Measurements from ENCODE around the gene ELL3.
A peak's percentile ranks its signal among the peaks of the same experiment; 100 is the strongest.
"Not testable (repeated sequence)": the region's sequence is repeated elsewhere in the genome, so short reads cannot be mapped to it uniquely, and the experiment has no call there.

ELL3 gene

DNA sequence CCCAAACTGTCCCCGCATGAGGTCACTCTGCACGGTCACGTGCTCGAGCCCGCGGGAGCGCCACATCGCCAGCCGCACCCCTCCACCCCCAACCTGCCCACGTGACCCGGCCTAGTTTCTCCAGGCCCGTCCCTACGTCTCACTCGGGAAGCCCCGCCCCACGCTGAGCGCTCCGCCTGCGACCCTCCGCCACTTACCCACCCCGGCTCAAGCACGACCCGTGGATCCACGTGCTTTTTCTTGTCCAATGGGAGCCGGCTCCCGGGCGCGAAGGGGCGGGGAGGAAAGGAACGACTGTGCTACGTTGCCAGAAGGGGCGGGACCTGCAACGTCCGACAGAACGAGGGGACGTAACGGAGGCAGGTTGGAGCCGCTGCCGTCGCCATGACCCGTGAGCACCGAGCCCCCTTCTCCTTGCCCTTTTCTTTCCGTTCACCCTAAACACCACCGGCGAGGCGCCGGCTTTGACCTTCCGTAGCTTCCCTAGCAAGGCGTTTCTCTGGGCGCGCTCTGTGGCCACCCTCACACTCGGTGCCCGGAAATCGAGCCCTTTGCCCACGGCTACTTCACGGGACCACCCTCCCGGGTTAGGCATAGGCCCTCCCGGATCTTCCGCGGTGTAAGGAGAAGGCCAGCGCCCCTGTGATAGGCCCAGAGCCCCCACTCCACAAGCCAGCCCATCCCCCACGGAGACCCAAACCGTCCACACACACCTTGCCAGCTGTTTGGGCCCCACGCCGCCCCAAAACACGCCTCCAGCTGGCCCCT lies 15.4 kb upstream of the ELL3 start, which contains the start of gene SERF2:
Gene SERF2, plus strand, starts transcription at position 328 of the 768 bp plus-strand sequence. Its CDS starts 57 bp downstream, at position 385.
- DNase-seq: peak; percentile 97

DNA sequence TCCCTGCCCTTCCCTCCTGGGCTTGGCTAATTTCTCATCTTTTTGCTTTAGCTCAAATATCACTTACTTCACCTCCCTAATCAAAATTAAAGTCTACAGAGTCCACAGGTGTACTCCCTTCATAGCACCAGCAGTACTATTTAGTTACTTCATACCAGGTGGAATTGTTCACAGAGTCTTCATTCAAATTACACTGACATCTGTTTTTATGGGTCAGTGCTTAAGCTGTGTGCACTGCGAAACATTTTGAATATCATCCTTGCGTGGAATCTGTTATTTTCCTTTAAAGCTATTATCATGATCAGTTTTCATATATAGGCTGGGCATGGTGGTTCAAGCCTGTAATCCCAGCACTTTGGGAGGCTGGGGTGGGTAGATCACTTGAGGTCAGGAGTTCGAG lies 12.6 kb upstream of the ELL3 start:
- peak; percentile 91 for DNase-seq

GRCh38 chr15:43779016-43779415 lies 2.2 kb upstream of the ELL3 start:
- no peak for DNase-seq

- DNase-seq: peak; percentile 80
Observed at GRCh38 chr15:43777267-43777914, 625 bp upstream of the ELL3 start.

DNA sequence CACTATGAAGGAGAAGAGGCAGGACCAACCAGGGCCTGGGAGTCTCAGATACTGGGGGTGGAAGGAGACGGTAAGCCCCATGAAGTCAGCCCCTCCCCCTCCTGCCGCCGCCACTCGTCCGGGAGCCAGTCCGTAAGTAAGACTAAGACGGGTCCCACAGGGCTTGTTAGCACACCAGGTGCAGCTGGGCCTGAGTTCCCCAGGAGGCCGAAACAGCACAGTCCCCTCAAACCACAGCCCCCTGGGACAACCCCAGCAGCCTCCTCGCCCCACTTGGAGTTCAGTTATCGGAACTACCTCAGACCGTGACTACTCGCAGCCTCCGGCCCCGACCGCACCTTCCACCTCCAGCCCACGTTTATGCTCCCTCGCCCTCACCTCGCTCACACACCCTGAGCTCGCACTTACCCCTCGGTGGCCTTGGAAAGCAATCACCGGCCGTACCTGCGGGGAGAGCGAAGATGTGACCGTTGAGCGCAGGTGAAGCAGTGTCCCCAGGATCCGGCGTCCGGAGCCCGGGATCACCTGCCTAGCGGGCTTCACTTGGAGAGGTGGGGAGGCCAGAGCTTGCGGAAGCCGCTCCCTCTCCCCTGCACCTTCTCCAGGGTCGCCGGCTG lies 557 bp downstream of the ELL3 start:
- DNase-seq: peak; percentile 41

- DNase-seq: peak; percentile 65
Observed at GRCh38 chr15:43775411-43775965, 1.3 kb downstream of the ELL3 start.

DNA sequence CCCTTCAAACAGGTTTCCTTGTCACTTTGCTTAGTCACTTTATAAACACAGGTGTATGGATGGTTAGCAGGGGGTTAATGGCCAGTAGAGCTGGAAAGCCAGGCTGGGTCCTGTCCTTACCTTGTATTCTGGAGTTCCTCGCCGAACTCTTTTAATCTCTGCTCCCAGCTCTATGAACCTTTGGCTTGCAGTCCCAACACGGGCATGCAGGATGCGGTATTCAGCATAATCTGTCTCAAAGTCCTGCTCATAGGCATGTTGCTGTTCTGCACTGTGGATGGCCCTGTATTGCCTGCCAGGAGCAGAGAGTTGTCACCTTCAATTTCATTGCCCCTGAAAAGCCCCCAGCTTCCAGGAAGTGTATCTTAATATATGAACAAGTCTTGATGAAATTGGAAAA lies 2.7 kb downstream of the ELL3 start:
- DNase-seq: no peak

GRCh38 chr15:43772624-43773023 lies 4.1 kb downstream of the ELL3 start:
- no peak for DNase-seq

DNA sequence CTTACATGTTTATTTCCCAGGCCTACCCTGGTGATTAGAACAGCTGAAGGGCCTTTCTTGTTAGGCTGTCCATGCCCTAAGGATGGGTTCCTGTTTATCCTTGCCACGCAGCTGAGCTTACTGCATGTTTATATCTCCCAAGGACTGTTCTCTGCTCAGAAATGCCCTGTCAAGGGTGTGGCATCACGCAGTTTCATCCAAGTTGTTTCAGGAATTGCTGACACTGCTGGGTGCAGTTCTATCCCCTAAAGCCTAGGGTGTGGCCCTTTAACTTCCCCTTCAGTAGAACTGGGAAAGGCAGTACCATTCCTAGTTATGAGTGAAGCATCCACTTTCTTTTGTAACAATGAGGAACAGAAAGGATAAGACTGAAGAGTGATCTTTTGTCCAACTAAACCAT lies 5.0 kb downstream of the ELL3 start:
- no peak for DNase-seq

DNA sequence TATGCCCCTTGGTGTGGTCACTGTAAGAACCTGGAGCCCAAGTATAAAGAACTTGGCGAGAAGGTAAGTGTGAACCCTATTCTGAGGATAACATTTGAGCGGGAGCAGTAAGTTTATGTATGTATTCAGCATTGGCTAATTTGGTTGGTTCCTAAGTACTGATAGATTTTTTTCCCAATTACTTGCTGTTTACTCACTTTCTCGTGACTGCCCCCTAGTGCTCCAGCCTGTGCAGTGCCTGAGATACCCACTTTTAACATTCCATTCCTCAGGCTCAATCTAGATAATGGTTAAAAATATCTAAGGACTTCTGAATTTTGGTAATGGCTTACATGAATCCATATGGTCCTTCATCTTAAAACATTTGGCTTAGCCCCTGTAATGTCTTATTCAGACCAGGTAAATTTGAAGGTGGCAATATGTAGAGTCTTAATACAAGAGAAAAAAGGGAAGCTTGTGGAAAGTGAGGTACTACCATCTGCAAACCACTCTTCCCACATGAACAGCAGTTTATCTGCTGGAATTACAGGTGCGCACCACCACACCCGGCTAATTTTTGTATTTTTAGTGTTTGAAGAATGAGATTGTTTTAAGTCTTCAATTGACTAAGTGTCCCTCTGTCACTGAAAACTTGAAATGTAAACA lies 7.1 kb downstream of the ELL3 start:
- DNase-seq: peak; percentile 20

DNA sequence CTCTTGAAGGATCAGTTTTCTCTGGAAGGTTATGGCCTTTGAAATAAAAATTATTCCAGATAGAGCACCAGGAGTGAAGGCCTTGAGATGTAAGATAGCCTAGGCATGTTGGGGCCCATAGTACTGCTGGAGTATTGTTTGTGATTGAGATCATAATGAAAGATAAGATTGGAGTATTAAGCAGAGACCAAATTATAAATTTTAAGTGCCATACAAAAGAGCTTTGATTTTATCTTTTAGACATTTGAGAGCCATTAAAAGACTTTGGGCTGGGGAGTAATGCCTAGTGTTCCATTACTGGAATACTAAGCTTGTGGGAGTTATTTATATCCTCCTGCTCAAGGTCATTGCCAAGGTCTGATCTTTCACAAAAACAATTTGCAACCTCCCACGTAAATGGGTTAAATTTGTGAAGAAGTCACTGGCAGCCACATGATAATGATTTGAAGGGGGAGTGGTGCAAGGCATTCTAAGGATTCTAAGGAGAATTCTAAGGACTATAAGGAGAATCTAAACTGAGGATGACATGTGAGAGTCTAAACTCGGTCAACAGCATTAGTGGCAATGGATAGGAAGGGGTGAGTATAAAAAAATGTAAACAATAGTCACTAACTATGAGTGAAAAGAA lies 12.8 kb downstream of the ELL3 start:
- DNase-seq: no peak

- DNase-seq: no peak
Observed at GRCh38 chr15:43762824-43763223, 13.9 kb downstream of the ELL3 start.

GRCh38 chr15:43751885-43752284 lies 24.9 kb downstream of the ELL3 start:
- DNase-seq: no peak

DNA sequence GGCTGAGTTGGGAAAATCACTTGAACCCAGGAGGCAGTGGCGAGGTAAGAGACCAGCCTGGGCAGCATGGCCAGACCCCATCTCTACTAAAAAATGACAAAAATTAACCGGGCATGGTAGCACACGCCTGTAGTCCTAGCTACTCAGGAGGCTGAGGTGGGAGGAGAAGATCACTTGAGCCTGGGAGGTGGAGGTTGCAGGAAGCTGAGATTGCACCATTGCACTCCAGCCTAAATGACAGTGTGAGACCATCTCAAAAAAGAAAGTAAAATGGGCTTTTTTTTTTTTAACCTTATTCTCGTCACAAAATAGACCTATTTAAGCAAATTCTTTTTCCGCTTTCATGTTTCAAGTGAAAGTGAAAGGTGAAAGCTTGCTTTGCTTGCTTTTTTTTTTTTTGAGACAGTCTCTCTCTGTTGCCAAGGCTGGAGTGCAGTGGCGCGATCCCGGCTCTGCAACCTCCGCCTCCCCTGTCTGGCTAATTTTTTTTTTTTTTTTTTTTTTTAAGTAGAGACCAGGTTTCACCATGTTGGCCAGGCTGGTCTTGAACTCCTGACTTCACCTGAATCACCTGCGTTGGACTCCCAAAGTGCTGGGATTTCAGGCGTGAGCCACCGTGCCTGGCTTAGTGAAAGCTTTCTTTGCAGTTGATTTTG lies 26.9 kb downstream of the ELL3 start:
- no peak for DNase-seq

- DNase-seq: no peak
Observed at GRCh38 chr15:43748376-43748775, 28.4 kb downstream of the ELL3 start.

- peak; percentile 23 for DNase-seq
Observed at GRCh38 chr15:43746903-43747309, 29.9 kb downstream of the ELL3 start.

GRCh38 chr15:43746245-43746902 lies 30.4 kb downstream of the ELL3 start, which contains the start of gene PDIA3:
TSS of gene PDIA3 (plus strand) at chr15:43746438. CDS start at chr15:43746540, 102 bp downstream.
- DNase-seq: peak; percentile 64

DNA sequence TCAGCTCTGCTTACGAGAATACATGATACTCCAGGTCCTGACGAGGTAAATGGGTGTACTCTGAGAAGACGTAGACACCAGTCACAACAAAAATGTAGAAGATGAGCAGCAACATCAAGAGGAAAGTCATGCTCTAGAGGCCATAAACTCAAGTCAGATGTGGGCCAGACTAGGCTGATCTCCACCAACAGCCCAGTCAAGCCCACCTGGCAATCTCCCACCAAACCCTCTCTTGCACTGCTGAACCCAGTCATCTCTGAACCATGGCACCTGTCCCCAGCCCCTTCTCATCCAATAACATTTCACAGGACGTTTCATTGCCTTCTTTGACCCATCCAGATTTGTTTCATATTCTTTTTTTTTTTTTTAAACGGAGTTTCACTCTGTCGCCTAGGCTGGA lies 41.4 kb downstream of the ELL3 start:
- DNase-seq: no peak

DNA sequence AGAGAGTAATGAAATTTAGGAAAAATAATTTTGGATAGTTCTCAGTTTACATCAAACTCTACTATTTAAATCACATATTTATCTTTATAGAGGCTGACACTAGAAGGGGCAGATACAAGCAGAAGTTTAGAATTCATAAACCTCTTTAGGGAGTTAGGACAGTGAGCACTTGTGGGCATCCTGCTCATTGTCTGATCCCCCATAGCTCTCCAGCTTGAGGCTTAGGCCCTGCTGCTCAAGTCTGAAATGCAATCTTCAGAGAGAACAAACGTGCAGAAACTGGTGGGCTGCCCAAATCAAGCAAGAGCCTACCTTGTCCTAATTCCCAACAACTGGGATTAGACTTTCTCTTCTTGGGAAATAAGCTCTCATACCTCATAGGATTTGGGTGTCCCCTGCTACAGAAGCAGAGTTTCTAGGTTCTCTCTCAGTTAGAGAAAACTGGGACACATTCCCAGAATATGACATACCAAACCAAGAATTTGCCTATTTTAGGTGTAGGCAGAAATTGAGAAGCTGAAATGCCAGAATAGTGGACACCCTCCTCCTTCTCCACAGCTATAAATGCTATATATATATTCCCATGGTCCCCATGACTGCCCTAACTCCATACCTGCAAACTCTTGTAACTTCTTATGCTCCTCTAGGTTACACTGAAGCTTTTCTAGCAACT lies 48.6 kb downstream of the ELL3 start:
- not testable (repeated sequence) for DNase-seq

DNA sequence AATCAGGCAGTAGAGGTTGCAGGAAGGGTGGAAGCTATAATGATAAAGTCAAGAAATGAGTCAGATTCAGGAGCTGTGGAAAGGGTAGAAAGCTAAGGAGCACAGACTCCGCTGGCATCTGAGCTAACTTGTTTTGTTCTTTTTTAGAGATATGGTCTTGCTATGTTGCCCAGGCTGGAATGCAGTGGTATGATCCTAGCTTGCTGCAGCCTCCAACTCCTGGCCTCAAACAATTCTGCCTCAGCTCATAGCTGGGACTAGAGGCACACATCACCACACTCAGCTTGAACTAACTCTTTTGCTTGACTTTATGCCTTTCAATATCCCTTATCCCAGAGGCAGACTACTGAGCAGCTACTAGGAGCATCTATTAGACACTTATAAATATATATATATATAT lies 50.5 kb downstream of the ELL3 start:
- DNase-seq: not testable (repeated sequence)

DNA sequence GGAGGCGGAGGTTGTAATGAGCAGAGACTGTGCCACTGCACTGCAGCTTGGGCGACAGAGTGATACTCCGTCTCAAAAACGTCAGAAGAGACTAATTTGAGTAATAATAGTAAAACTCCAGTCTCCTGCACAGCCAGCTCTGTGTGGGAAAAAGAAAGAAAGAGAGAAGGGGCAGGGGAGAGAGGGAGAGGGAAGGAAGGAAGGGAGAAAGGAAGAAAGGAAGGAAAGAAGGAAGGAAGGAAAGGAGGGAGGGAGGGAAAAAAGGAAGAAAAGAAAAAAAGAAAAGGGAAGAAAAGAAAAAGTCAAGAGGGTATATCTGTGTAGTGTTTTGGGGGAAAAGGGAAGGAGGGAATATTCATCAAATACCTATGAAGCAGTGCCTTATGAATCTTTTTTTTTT lies 53.6 kb downstream of the ELL3 start:
- no peak for DNase-seq
